ENCODE measurements around the gene CHTOP.

The CHTOP gene

DNA sequence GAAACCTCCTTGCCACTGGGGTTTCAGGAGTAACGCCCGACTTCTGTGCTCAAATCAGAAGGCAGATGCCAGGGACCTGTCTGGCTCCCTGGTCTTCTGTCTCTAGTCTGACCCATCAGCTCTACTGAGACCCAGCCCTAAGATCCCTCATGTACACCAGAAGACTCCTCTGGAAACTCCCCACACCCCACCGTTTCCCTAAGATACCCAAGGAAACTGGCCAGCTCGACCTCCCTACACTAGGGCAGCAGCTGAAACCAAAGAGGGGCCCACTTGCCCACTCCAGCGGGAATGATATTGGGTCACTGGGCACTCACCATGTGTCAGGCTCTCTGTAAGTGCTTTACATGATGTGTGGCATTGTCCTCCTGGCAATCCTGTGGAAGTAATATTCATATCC lies 20.5 kb upstream of the CHTOP start:
- no peak for DNase-seq (ENCODE audit: low spot score)

GRCh38 chr1:153614189-153614900 lies 19.5 kb upstream of the CHTOP start:
- DNase-seq (ENCODE audit: low spot score): peak; percentile 60

DNA sequence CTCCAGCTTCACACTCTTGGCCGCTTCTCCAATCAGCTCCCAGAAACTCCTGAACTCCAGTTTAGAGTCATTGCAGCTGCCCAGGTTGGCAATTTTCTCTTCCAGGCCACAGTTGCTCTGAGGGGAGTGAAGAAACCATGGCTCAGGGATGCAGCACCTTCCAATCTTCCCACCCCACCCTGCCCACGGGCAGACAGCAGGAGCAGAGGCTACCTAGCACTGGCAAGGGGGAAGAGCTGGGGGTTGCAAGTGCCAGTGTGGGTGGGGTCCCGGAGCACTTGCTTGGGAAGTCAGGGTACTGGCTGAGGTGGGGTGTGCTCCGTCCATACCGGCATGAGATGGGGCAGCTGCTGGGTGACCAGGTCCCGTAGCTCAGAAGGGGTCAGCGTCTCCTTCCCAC lies 19.0 kb upstream of the CHTOP start:
- DNase-seq (ENCODE audit: low spot score): no peak

- DNase-seq (ENCODE audit: low spot score): no peak
Measured at GRCh38 chr1:153615406-153615805, 18.5 kb upstream of the CHTOP start.

GRCh38 chr1:153616144-153616916 lies 17.5 kb upstream of the CHTOP start, which contains the start of gene S100A14:
Gene S100A14 (minus strand): TSS chr1:153616325. CDS start chr1:153615858, 467 bp downstream.
- DNase-seq (ENCODE audit: low spot score): no peak

- DNase-seq (ENCODE audit: low spot score): no peak
Measured at GRCh38 chr1:153616917-153617311, 17.0 kb upstream of the CHTOP start.

- peak; percentile 73 for DNase-seq (ENCODE audit: low spot score)
Measured at GRCh38 chr1:153617663-153618062, 16.2 kb upstream of the CHTOP start.

GRCh38 chr1:153619171-153619570 lies 14.7 kb upstream of the CHTOP start:
- no peak for DNase-seq (ENCODE audit: low spot score)

- no peak for DNase-seq (ENCODE audit: low spot score)
Measured at GRCh38 chr1:153623101-153623500, 10.8 kb upstream of the CHTOP start.

DNA sequence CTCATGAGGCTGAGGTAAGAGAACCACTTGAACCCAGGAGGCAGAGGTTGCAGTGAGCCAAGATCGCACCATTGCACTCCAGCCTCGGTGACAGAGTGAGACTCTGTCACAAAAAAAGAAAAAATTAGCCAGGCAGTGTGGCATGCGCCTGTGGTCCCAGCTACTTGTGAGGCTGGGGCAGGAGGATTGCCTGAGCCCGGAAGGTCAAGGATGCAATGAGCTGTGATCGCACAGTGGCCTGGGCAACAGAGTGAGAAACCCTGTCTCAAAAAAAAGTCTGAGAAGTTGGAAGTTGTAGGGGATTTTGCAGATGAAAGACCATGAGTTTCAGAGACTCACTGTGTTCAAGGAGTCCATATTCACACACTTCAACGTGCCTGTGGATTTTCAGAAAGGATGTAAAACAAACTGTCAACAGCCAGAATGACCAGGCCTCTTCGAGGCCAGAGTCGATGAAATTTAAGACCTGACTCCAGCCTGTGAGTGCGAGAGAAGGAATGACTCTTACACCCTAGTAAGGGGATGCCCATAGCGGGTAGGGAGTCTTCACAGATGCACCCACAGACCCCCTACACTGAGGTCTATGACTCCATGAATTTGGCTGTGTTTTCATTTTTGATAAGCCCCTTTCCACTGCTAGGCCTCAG lies 8.8 kb upstream of the CHTOP start:
- DNase-seq (ENCODE audit: low spot score): no peak

DNA sequence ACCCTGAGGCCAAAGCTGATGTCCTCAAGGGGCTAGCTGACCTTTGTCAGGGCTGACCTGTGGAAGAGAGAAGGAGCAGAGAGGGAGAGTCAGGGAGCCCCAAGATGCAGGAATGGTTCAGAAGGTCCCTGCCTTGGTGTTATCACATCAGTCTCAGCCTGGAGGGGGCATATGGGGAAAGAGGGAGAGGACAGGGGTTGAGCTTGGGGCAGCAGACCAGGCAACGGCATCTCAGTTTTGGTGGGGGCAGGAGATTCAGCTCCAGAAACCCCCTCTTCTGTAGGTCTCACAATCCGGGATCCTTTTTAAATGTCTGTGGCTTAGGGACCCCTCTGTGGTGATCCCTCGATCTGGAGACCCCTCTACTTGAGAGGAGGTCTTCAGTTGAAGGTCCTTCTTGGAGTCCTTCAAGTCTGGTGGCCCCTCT lies 7.4 kb upstream of the CHTOP start:
- no peak for DNase-seq (ENCODE audit: low spot score)

- DNase-seq (ENCODE audit: low spot score): peak; percentile 92
Measured at GRCh38 chr1:153626904-153627714, 6.8 kb upstream of the CHTOP start, which contains the start of gene S100A13. Gene S100A13 (minus strand): TSS chr1:153627505. CDS start chr1:153626472, 1,033 bp downstream.

DNA sequence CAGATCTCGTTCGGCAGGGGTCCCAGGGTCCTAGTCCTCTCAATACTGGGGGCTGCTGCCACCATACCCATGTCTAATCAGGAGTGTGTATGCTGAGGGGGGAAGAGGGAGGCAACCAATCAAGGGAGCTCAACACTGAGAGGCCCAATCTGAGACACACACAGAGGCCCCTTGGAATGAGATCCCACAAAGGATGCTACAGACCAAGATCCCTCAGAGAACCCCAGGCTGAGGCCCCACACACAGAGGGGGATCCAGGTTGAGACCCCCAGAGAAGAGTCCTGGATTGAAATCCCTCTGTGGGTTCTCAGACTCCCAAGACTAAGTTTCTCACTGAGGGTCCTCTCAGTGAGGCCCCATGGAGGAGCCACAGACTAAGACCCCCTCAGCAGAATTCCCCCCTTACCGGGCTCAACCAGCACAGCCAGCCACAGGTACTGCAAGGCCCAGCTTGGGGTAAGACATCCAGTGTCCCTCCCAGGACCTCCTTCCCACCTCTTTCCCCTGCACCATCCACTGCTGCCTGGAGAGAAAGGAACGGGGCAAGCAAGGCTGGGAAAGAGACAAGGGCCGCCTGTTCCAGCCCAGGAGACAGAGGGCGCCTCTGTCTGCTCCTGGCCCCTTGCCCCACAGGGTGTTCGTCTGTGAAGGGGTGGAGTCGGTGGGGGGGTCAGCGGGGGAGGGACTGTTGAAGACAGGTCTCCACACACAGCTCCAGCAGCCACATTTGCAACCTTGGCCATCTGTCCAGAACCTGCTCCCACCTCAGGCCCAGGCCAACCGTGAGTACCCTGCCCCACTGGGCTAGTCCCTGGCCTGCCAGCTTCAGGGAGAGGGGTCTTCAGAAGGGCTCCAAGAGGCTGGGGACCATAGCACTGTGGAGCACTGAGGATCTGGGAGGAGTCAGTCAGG lies 5.9 kb upstream of the CHTOP start, which contains the start of gene S100A1:
S100A1 (plus strand) TSS at position 720 of the 912 bp plus-strand sequence. CDS start 2,088 bp downstream, outside the sequence.
- no peak for DNase-seq (ENCODE audit: low spot score)

DNA sequence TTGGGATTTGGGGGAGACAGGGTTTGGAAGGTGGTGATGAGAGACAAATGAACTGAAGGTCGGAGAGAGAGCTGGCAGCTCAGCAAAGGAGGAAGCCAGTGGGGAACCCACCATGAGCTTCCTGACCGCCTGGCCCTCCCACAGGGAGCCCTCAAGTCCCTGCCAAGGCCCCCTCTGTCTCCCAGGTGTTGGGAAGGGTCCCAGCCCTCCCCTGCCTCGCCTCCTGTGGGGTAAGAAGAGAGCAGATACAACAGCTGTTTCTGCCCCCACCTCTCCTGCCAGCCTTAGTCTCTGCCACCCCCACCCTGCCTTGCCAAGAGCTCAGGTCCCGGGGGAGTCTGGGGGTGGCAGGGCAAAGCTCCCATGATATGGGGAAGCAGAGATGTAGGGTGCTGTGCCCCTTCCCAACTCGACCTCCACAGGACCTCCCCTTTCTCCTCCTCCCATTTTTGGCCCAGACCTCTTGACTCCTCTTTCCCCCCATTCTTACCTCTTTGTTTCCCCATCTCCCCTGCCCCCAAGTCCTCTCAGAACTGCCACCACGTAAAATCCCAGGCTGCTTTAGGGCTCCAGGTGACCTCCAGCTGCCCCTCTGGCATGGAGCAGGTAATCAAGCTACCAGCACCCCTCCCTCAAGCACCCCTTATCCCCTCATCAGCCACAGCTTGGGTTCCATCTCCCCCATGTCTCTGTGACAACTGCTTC lies 5.1 kb upstream of the CHTOP start:
- DNase-seq (ENCODE audit: low spot score): no peak

DNA sequence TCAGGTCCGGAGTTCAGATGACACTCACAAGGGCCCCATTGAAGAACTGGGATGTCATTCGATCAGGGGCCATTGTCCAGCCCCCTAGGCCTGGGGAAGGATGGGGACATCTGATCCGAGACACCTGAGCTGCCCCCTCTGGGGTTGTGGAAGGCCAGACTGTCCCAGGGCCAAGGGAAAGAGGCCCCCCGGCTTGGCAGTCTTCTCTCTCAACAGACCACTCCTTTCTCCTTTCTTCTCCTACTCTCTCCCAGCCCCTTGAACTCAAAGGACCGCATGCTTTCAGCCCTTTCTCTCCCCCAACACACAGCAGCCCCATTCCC lies 4.6 kb upstream of the CHTOP start:
- DNase-seq (ENCODE audit: low spot score): no peak

DNA sequence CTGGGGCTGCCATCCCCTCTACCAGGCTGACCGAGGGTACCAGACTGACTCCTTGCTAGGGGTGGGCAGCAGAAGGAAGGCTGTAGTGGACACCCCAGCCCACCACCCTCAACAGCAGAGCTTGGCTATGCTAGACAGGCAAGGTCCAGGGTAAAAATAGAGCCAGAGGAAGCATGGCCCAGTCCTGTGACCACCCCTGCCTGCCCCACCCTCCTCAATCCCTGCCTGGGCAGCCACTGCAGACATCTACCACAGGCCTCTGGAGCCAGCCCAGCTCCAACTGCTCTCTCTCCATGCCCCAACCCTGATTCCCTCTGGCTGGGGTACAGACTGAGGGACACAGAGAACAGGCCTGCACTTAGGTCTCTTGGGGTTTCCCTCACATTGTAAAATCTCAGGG lies 3.9 kb upstream of the CHTOP start:
- DNase-seq (ENCODE audit: low spot score): peak; percentile 26

DNA sequence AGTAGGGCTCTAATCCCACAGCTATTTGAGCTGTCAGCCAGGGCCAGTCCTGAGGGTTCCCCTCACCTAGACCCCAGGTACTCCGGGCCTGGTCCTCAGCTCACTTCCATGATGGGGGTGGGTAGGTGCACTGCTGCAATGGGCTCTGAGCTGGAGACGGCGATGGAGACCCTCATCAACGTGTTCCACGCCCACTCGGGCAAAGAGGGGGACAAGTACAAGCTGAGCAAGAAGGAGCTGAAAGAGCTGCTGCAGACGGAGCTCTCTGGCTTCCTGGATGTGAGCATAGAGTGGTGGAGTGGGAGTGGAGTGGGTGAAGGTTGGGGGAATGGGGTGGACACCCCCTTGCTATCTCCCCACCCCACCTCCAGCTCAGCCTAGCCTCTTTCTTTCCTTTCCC lies 3.5 kb upstream of the CHTOP start:
- no peak for DNase-seq (ENCODE audit: low spot score)

DNA sequence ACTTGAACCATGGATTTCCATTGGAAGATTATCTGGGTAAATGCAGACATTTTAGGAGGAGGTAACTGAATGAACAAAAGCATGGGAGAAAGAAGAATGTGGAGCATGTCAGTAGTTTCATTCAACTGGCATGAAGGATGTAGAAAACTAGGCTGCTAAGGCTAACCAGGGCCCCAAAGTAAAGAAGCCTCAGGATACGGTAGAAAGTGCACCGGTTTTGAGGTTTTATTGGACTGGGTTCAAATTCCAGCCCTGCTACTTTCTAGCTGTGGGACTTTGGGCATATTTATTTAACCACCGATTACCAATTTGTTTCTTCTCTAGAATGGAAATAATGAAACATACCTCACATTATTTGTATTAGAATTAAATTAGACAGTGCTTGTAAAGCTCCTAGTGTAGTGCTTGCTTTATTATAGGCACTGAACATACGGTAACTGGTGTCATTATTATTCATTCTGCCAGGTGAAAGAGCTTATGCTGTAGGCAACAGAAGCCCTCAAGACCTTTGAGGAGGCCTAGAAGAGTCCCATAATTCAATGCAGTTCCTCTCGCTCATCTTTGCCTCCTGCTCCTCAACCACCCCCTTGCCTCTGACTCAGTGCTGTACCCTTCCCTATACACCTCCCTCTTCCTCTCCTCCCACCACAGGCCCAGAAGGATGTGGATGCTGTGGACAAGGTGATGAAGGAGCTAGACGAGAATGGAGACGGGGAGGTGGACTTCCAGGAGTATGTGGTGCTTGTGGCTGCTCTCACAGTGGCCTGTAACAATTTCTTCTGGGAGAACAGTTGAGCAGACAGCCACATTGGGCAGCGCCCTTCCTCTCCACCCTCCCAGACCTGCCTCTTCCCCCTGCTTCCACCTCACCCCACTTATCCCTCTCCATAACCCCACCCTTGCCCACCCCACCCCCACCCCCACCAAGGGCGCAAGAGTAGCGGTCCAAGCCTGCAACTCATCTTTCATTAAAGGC lies 2.5 kb upstream of the CHTOP start:
- no peak for DNase-seq (ENCODE audit: low spot score)

DNA sequence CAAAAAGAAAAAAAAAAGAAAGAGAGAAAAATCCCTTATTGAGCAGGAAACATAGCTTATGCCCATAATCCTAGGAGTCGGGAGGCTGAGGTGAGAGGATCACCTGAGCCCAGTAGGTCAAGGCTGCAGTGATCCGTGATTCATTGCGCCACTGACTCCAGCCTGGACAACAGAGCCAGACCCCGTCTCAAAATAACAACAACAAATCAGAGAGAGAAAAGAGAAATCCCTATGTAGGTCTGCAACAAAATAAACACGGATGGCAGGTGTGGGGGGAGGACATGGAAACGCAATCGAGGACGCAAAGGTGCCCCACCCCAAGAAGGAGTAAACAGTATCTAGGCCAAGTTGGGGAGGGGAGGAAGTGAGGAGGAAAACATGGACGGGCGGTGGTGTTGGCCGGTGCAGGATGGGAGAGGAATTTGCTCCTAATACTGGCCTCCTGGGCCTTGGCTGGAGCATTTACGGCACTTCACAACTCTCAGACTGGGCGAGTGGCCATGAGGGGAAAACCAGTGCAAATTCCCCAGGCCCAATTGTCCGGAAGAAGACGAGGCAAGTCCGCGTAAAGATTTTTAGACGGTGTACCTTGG lies 609 bp upstream of the CHTOP start:
- peak; percentile 58 for DNase-seq (ENCODE audit: low spot score)

All from GM03348 (cell line).